ENCODE measurements around the gene SRA1. TPM values are rescaled to one million over a fixed set of nuclear protein-coding genes. Genes with fewer than 3 reads are reported as not detected.
"Not testable (repeated sequence)": the region's sequence is repeated elsewhere in the genome, so short reads cannot be mapped to it uniquely, and the experiment has no call there.

Gene SRA1
- total RNA-seq, 1 donor from 2014 or later: 21.4 TPM

DNA sequence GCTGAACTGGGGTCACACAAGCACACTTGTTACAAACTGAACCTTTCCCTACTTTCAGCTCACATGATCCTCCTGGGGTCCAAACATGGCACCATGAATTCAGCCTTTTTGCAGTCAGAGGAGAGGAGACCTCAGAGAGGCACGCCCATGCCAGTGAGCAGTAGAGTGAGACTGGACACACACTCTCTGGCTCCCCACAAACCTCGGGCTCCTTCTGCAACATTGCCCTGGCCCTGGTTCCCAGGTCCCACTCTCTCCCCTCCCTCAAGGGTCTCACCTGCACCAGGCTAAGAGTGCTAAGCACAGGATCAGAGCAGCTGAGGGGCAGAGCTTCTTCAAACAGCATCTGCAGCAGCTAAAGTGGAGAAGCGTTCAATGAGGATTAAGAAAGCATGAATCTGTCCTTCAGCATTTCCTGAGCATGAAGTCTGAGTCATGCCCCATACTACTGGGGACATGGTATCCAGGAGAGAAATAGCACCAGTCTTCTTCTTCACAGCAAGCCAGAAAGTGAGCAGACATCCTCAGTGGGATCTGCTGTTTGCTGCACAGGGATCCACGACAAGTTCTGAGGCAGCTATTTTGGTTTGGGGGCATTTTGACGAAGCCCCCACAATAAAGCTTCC lies 34.6 kb upstream of the SRA1 start:
- H3K9me3 ChIP-seq: no peaks in the 10 kb centered on the region
- peaks cover 51% of the 10 kb centered on the region for H3K4me1 ChIP-seq
- H3K36me3 ChIP-seq: no peaks in the 10 kb centered on the region
- peak in 1 of 2 donors; percentile 34 for ATAC-seq
- DNase-seq: no peak
- TF ChIP-seq, protein P1, sequence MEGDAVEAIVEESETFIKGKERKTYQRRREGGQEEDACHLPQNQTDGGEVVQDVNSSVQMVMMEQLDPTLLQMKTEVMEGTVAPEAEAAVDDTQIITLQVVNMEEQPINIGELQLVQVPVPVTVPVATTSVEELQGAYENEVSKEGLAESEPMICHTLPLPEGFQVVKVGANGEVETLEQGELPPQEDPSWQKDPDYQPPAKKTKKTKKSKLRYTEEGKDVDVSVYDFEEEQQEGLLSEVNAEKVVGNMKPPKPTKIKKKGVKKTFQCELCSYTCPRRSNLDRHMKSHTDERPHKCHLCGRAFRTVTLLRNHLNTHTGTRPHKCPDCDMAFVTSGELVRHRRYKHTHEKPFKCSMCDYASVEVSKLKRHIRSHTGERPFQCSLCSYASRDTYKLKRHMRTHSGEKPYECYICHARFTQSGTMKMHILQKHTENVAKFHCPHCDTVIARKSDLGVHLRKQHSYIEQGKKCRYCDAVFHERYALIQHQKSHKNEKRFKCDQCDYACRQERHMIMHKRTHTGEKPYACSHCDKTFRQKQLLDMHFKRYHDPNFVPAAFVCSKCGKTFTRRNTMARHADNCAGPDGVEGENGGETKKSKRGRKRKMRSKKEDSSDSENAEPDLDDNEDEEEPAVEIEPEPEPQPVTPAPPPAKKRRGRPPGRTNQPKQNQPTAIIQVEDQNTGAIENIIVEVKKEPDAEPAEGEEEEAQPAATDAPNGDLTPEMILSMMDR (IDR thresholded peaks at IDR 0.05): no peak
- intact Hi-C loops (cut with DNase I): no loop called here
- no peaks in the 10 kb centered on the region for H3K27me3 ChIP-seq (ENCODE audit: low read depth)
- H3K4me3 ChIP-seq: no peak overlapping the region
- H3K27ac ChIP-seq: peak overlapping the region; percentile 18

DNA sequence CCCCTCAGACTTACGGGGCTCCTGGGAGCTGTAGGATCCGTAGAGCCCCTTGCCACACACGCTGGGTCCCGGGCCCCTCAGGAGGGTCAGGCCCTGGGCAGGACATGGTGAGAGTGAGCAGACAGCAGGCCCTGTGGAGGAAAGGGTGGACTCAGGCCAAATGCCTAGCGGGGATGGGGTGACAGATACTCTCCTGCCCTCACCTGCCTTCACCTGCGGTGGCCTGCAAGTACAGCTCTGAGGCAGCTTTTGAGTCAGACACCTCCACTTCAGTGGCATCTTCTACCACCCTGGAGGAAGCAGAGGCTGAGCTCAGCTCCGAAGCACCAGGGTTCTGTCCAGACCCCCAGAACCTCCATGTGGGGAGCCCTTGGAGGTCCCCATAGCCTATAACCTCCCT lies 33.6 kb upstream of the SRA1 start:
- intact Hi-C loops (cut with DNase I): no loop called here
- H3K4me1 ChIP-seq: peaks cover 42% of the 10 kb centered on the region
- TF ChIP-seq, protein P1 (IDR thresholded peaks at IDR 0.05): no peak
- no peaks in the 10 kb centered on the region for H3K9me3 ChIP-seq
- DNase-seq (no peak), ATAC-seq (no peak)
- no peaks in the 10 kb centered on the region for H3K36me3 ChIP-seq
- no peak overlapping the region for H3K27ac ChIP-seq
- no peaks in the 10 kb centered on the region for H3K27me3 ChIP-seq (ENCODE audit: low read depth)
- no peak overlapping the region for H3K4me3 ChIP-seq

DNA sequence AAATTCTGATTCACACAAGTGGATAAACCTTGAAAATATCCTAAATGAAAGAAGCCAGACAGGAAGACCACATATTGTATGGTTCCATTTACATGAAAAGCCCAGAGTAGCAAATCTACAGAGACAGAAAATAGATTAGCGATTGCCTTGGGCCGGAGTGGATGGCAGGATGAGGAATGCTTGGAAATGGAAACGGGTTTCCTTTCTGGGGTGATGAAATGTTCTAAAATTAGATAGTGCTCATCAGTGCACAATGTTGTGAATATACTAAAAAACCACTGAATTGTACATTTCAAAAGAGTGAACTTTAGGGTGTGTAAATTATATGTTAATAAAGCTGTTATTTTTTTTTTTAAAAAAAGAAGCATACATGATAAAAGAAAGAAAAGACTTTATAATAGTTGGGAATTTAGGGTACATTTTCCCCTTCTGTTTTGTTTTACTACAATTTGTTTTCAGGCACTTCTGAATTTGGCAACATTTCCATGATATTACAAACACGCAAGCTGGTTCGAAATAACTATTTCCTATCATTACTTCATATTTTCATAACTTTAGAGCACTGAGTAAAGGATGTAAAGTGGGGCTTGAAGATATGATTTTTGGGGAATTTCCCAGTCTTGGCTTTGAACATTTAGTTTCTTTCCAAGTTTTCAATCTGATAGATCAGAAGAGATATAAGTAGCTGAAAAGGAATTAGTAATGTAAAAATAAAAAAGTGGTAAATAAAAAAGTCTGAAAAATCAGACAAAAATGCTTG lies 31.2 kb upstream of the SRA1 start:
- no peak overlapping the region for H3K4me3 ChIP-seq
- no peaks in the 10 kb centered on the region for H3K27me3 ChIP-seq (ENCODE audit: low read depth)
- TF ChIP-seq, protein P1 (IDR thresholded peaks at IDR 0.05): no peak
- H3K36me3 ChIP-seq: no peaks in the 10 kb centered on the region
- intact Hi-C loops (cut with DNase I): no loop called here
- H3K27ac ChIP-seq: peak overlapping the region; percentile 44
- peak in 1 of 2 donors; percentile 44 for ATAC-seq
- no peak for DNase-seq
- H3K9me3 ChIP-seq: no peaks in the 10 kb centered on the region
- peaks cover 34% of the 10 kb centered on the region for H3K4me1 ChIP-seq

DNA sequence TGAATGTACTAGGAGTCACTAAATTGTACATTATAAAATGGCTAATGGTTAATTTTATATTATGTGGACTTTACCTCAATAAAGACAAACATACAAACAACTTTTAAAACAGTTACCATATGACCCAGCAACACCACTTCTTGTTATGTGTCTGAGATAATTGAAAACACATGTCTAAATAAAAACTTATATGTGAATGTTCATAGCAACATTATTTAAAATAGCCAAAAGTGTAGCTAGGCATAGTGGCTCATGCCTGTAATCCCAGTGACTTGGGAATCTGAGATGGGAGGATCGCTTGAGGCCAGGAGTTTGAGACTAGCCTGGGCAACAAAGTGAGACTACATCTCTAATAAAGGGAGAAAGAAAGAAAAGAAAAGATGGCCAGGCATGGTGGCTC lies 30.2 kb upstream of the SRA1 start:
- H3K4me1 ChIP-seq: peaks cover 34% of the 10 kb centered on the region
- no peak overlapping the region for H3K27ac ChIP-seq
- no peak for ATAC-seq
- no peaks in the 10 kb centered on the region for H3K9me3 ChIP-seq
- no peaks in the 10 kb centered on the region for H3K36me3 ChIP-seq
- TF ChIP-seq, protein P1 (IDR thresholded peaks at IDR 0.05): no peak
- no peak overlapping the region for H3K4me3 ChIP-seq
- intact Hi-C loops (cut with DNase I): no loop called here
- DNase-seq: no peak
- H3K27me3 ChIP-seq (ENCODE audit: low read depth): no peaks in the 10 kb centered on the region

DNA sequence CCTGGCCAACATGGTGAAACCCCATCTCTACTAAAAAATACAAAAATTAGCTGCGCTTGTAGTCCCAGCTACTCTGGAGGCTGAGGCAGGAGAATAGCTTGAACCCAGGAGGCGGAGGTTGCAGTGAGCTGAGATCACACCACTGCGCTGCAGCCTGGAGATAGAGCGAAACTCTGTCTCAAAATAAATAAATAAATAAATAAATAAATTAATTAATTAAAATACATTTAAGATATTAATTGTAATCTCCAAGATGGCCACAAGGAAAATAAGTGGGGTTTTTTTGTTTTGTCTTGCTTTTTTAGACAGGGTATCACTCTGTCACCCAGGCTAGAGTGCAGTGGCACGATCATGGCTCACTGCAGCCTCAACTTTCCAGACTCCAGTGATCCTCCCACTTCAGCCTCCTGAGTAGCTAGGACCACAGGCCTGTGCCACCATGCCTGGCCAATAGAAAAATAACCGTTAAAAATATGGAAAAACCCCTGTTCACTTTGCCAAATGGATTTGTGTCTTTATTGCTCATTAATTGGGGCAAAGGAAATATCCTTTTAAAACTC lies 22.0 kb upstream of the SRA1 start:
- H3K27ac ChIP-seq; ATAC-seq; DNase-seq; H3K9me3 ChIP-seq; H3K36me3 ChIP-seq; H3K4me3 ChIP-seq; H3K27me3 ChIP-seq (ENCODE audit: low read depth); intact Hi-C loops (cut with DNase I): not testable (repeated sequence)
- peaks cover 35% of the 10 kb centered on the region for H3K4me1 ChIP-seq

DNA sequence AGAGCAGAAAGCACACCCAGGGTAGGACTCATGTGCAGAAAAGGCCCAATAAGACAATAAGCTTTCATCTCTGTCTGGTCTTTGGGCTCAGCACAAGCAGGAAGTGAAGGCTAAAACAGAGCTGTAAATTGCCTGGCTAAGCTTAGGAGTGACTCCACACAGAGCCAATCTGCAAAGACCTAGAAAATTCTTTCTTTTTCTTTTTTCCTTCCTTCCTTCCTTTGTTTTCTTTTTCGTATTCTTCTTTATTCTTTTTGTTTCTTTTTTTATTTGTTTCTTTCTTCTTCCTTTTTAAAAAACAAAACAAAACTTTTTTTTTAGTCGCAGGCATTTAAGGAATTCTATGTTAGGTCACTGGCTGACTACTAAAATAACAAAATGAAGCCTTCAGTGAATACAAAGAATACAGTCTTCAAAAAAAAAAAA lies 19.5 kb upstream of the SRA1 start:
- TF ChIP-seq, protein P1 (IDR thresholded peaks at IDR 0.05): no peak
- Histone ChIP-seq H3K4me1 (peaks cover 41% of the 10 kb centered on the region), H3K9me3 (no peaks in the 10 kb centered on the region), H3K27ac (peak overlapping the region; percentile 19), H3K27me3 (ENCODE audit: low read depth) (no peaks in the 10 kb centered on the region), H3K4me3 (no peak overlapping the region), H3K36me3 (no peaks in the 10 kb centered on the region)
- intact Hi-C loops (cut with DNase I): no loop called here
- peak in 1 of 2 donors; percentile 20 for ATAC-seq
- no peak for DNase-seq

Data from lower lobe of right lung (tissue), 2 donors.